DOHH2 (cell line): ENCODE results near the gene LSM14A.

Source experiments
- CTCF ChIP-seq: fragments of 200-600 bp; sonication (generic); IDR thresholded peaks from one replicate; pipeline ENCODE4 v1.5.1; 2014; ENCODE audit warnings: antibody characterized with exemption, mild to moderate bottlenecking, low read depth, low read length; ENCODE audit not compliant: poor library complexity, severe bottlenecking
- EZH2phosphoT487 ChIP-seq: fragments of 200-600 bp; sonication (generic); IDR thresholded peaks from 2 replicates; pipeline ENCODE4 v1.6.1; 2017; ENCODE audit warnings: borderline replicate concordance, mild to moderate bottlenecking, antibody characterized with exemption, low read length, moderate library complexity, mixed read lengths

GRCh38 chr19:34124828-34125227 lies 47.5 kb upstream of the LSM14A start:
- no peak for TF ChIP-seq CTCF
- no peak for TF ChIP-seq EZH2phosphoT487
